ENCODE data around the gene TOLLIP.
"Not testable (repeated sequence)": the region's sequence is repeated elsewhere in the genome, so short reads cannot be mapped to it uniquely, and the experiment has no call there.

The TOLLIP gene

GRCh38 chr11:1263010-1263409 lies 46.4 kb downstream of the TOLLIP start:
- DNase-seq (ENCODE audit: low spot score): no peak

GRCh38 chr11:1262172-1263006 lies 47.0 kb downstream of the TOLLIP start:
- DNase-seq (ENCODE audit: low spot score): peak; percentile 70

- DNase-seq (ENCODE audit: low spot score): no peak
Observed at GRCh38 chr11:1261241-1262071, 48.0 kb downstream of the TOLLIP start.

GRCh38 chr11:1260620-1261019 lies 48.8 kb downstream of the TOLLIP start:
- DNase-seq (ENCODE audit: low spot score): no peak

GRCh38 chr11:1260023-1260501 lies 49.4 kb downstream of the TOLLIP start:
- no peak for DNase-seq (ENCODE audit: low spot score)

- DNase-seq (ENCODE audit: low spot score): no peak
Observed at GRCh38 chr11:1259561-1259960, 49.9 kb downstream of the TOLLIP start.

- DNase-seq (ENCODE audit: low spot score): no peak
Observed at GRCh38 chr11:1259076-1259461, 50.4 kb downstream of the TOLLIP start.

- no peak for DNase-seq (ENCODE audit: low spot score)
Observed at GRCh38 chr11:1258401-1259075, 50.9 kb downstream of the TOLLIP start.

GRCh38 chr11:1257916-1258315 lies 51.5 kb downstream of the TOLLIP start:
- no peak for DNase-seq (ENCODE audit: low spot score)

- DNase-seq (ENCODE audit: low spot score): no peak
Observed at GRCh38 chr11:1257366-1257765, 52.1 kb downstream of the TOLLIP start.

- DNase-seq (ENCODE audit: low spot score): no peak
Observed at GRCh38 chr11:1256257-1257045, 53.0 kb downstream of the TOLLIP start.

GRCh38 chr11:1255151-1255550 lies 54.3 kb downstream of the TOLLIP start:
- no peak for DNase-seq (ENCODE audit: low spot score)

- DNase-seq (ENCODE audit: low spot score): no peak
Observed at GRCh38 chr11:1254733-1255132, 54.7 kb downstream of the TOLLIP start.

GRCh38 chr11:1254086-1254648 lies 55.3 kb downstream of the TOLLIP start:
- no peak for DNase-seq (ENCODE audit: low spot score)

GRCh38 chr11:1253103-1253485 lies 56.3 kb downstream of the TOLLIP start:
- DNase-seq (ENCODE audit: low spot score): no peak

GRCh38 chr11:1252371-1253102 lies 56.9 kb downstream of the TOLLIP start:
- no peak for DNase-seq (ENCODE audit: low spot score)

GRCh38 chr11:1251236-1251770 lies 58.1 kb downstream of the TOLLIP start:
- DNase-seq (ENCODE audit: low spot score): no peak

- DNase-seq (ENCODE audit: low spot score): not testable (repeated sequence)
Observed at GRCh38 chr11:1250411-1250810, 59.0 kb downstream of the TOLLIP start.

- DNase-seq (ENCODE audit: low spot score): not testable (repeated sequence)
Observed at GRCh38 chr11:1248951-1249350, 60.5 kb downstream of the TOLLIP start.

GRCh38 chr11:1247026-1247425 lies 62.4 kb downstream of the TOLLIP start:
- not testable (repeated sequence) for DNase-seq (ENCODE audit: low spot score)

Data from kidney capillary endothelial cell (primary cell).